Activated CD4-positive, alpha-beta T cell treated with anti-CD3 and anti-CD28 coated beads, Interleukin-2, amount 10 ng/mL, durations not matched to agents 7 days and 5 days (primary cell): ENCODE data around the gene BDKRB2. TPM values are rescaled to one million over a fixed set of nuclear protein-coding genes. Genes with fewer than 3 reads are reported as not detected.
A peak's percentile ranks its signal among the peaks of the same experiment; 100 is the strongest.

Source experiments
- CTCF ChIA-PET: fragments of 350-600 bp; sonication (Branson Sonifier 250); formaldehyde crosslinking; loops from one replicate; lab custom pipeline; 2021; ENCODE audit warnings: antibody characterized with exemption; lab: Charles Lee
- POLR2A ChIA-PET: fragments of 350-600 bp; sonication (Branson Sonifier 250); formaldehyde crosslinking; loops from one replicate; lab custom pipeline; 2021; ENCODE audit warnings: antibody characterized with exemption; lab: Charles Lee
- DNase-seq: peaks from one replicate; pipeline ENCODE4 v3.0.0-alpha.2; 2020
- H3K27ac Mint-ChIP-seq: one replicate; pipeline ENCODE4 v1.8.0; 2021; ENCODE audit warnings: mild to moderate bottlenecking, moderate library complexity, mixed read lengths
- H3K27me3 Mint-ChIP-seq: one replicate; pipeline ENCODE4 v1.8.0; 2021; ENCODE audit warnings: mixed read lengths
- H3K36me3 Mint-ChIP-seq: one replicate; pipeline ENCODE4 v1.8.0; 2021; ENCODE audit warnings: low read depth, mixed read lengths
- H3K4me1 Mint-ChIP-seq: one replicate; pipeline ENCODE4 v1.8.0; 2021; ENCODE audit warnings: mixed read lengths
- H3K4me3 Mint-ChIP-seq: one replicate; pipeline ENCODE4 v1.8.0; 2021; ENCODE audit warnings: mild to moderate bottlenecking, moderate library complexity, mixed read lengths
- H3K9me3 Mint-ChIP-seq: one replicate; pipeline ENCODE4 v1.8.0; 2021; ENCODE audit warnings: mixed read lengths
- total RNA-seq, 2 experiments: library from RNA; stranded (reverse); gene quantifications; one replicate each; pipeline ENCODE4 v1.2.3, GENCODE V29; 2021

BDKRB2 gene
- total RNA-seq, 2 experiments from 2014 or later: not detected

- Mint-ChIP-seq H3K4me1 (no peaks in the 10 kb centered on the region), H3K9me3 (no peaks in the 10 kb centered on the region), H3K4me3 (no peak overlapping the region), H3K27me3 (peaks cover 10% of the 10 kb centered on the region), H3K36me3 (no peaks in the 10 kb centered on the region), H3K27ac (no peak overlapping the region)
- no peak for DNase-seq
- CTCF ChIA-PET: no interaction called here
- POLR2A ChIA-PET: no interaction called here
Measured at GRCh38 chr14:96257900-96258299, 53.3 kb downstream of the BDKRB2 start.

GRCh38 chr14:96260341-96260821 is 55.7 kb downstream of the BDKRB2 start:
- H3K27ac Mint-ChIP-seq: no peak overlapping the region
- POLR2A ChIA-PET: no interaction called here
- peaks cover 10% of the 10 kb centered on the region for H3K27me3 Mint-ChIP-seq
- no peaks in the 10 kb centered on the region for H3K4me1 Mint-ChIP-seq
- CTCF ChIA-PET: no interaction called here
- DNase-seq: no peak
- H3K9me3 Mint-ChIP-seq: no peaks in the 10 kb centered on the region
- no peak overlapping the region for H3K4me3 Mint-ChIP-seq
- no peaks in the 10 kb centered on the region for H3K36me3 Mint-ChIP-seq

GRCh38 chr14:96261053-96261452 is 56.4 kb downstream of the BDKRB2 start:
- CTCF ChIA-PET: no interaction called here

GRCh38 chr14:96261772-96262655 is 57.4 kb downstream of the BDKRB2 start:
- ChIA-PET CTCF (no interaction called here), POLR2A (no interaction called here)
- no peak overlapping the region for H3K4me3 Mint-ChIP-seq
- no peak overlapping the region for H3K27ac Mint-ChIP-seq
- no peaks in the 10 kb centered on the region for H3K36me3 Mint-ChIP-seq
- H3K9me3 Mint-ChIP-seq: no peaks in the 10 kb centered on the region
- no peaks in the 10 kb centered on the region for H3K4me1 Mint-ChIP-seq
- peaks cover 10% of the 10 kb centered on the region for H3K27me3 Mint-ChIP-seq
- DNase-seq: no peak

More at GRCh38 chr14:96261053-96261452, 56.4 kb downstream of the BDKRB2 start:
- H3K27ac Mint-ChIP-seq: no peak overlapping the region
- POLR2A ChIA-PET: no interaction called here
- no peaks in the 10 kb centered on the region for H3K9me3 Mint-ChIP-seq
- H3K27me3 Mint-ChIP-seq: peaks cover 10% of the 10 kb centered on the region
- H3K4me1 Mint-ChIP-seq: no peaks in the 10 kb centered on the region
- H3K36me3 Mint-ChIP-seq: no peaks in the 10 kb centered on the region
- no peak overlapping the region for H3K4me3 Mint-ChIP-seq
- no peak for DNase-seq

DNA sequence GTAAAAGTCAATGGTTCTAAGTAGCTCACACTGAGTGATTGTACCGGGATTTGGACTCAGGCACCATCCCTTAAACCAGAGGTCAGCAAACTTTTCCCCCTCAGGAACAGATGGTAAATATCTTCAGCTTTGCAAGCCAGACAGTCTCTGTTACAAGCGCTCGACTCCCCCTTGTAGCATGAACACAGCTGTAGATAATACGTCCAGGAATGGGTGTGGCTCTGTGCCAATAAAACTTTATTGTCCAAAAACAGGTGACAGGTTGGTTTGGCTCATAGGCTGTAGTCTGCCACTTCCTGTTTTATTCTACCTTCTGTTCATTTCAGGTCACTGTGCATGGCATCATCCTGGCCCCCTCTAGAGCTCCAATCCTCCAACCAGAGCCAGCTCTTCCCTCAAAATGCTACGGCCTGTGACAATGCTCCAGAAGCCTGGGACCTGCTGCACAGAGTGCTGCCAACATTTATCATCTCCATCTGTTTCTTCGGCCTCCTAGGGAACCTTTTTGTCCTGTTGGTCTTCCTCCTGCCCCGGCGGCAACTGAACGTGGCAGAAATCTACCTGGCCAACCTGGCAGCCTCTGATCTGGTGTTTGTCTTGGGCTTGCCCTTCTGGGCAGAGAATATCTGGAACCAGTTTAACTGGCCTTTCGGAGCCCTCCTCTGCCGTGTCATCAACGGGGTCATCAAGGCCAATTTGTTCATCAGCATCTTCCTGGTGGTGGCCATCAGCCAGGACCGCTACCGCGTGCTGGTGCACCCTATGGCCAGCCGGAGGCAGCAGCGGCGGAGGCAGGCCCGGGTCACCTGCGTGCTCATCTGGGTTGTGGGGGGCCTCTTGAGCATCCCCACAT is 58.9 kb downstream of the BDKRB2 start:
- no peaks in the 10 kb centered on the region for H3K4me1 Mint-ChIP-seq
- no peaks in the 10 kb centered on the region for H3K36me3 Mint-ChIP-seq
- no peak overlapping the region for H3K27ac Mint-ChIP-seq
- ChIA-PET CTCF (no interaction called here), POLR2A (no interaction called here)
- peaks cover 9% of the 10 kb centered on the region for H3K27me3 Mint-ChIP-seq
- H3K9me3 Mint-ChIP-seq: no peaks in the 10 kb centered on the region
- H3K4me3 Mint-ChIP-seq: no peak overlapping the region
- DNase-seq: no peak

DNA sequence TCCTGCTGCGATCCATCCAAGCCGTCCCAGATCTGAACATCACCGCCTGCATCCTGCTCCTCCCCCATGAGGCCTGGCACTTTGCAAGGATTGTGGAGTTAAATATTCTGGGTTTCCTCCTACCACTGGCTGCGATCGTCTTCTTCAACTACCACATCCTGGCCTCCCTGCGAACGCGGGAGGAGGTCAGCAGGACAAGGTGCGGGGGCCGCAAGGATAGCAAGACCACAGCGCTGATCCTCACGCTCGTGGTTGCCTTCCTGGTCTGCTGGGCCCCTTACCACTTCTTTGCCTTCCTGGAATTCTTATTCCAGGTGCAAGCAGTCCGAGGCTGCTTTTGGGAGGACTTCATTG is 59.5 kb downstream of the BDKRB2 start:
- no peak for DNase-seq
- Mint-ChIP-seq H3K27me3 (peaks cover 9% of the 10 kb centered on the region), H3K27ac (no peak overlapping the region)

DNA sequence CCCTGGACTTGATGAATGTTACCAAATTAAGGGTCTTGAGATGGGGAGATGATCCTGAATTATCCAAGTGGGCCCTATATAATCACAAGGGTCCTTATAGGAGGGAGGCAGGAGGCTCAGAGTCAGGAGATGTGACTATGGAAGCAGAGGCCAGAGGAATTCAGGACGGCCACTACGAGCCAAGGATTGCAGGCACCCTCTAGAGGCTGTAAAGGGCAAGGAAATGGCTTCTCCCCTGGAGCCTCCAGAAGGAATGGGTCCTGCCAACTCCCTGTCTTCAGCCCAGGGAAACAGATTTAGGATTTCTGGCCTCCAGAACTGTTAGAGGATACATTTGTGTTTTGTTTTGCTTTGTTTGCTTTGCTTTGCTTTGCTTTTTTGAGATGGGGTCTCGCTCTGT is 60.2 kb downstream of the BDKRB2 start:
- CTCF ChIA-PET: no interaction called here
- no peaks in the 10 kb centered on the region for H3K4me1 Mint-ChIP-seq
- no peaks in the 10 kb centered on the region for H3K9me3 Mint-ChIP-seq
- DNase-seq: no peak
- no peak overlapping the region for H3K27ac Mint-ChIP-seq
- H3K36me3 Mint-ChIP-seq: no peaks in the 10 kb centered on the region
- POLR2A ChIA-PET: no interaction called here
- peaks cover 6% of the 10 kb centered on the region for H3K27me3 Mint-ChIP-seq
- H3K4me3 Mint-ChIP-seq: no peak overlapping the region

More for the DNA sequence above, 59.5 kb downstream of the BDKRB2 start:
- ChIA-PET CTCF (no interaction called here), POLR2A (no interaction called here)
- Mint-ChIP-seq H3K4me3 (no peak overlapping the region), H3K36me3 (no peaks in the 10 kb centered on the region), H3K4me1 (no peaks in the 10 kb centered on the region), H3K9me3 (no peaks in the 10 kb centered on the region)

- Mint-ChIP-seq H3K4me1 (no peaks in the 10 kb centered on the region), H3K36me3 (no peaks in the 10 kb centered on the region), H3K27me3 (peaks cover 6% of the 10 kb centered on the region), H3K9me3 (no peaks in the 10 kb centered on the region), H3K27ac (peak overlapping the region; percentile 46), H3K4me3 (no peak overlapping the region)
- no peak for DNase-seq
- ChIA-PET POLR2A (no interaction called here), CTCF (no interaction called here)
Measured at GRCh38 chr14:96265383-96266095, 60.9 kb downstream of the BDKRB2 start.

GRCh38 chr14:96267336-96267735 is 62.7 kb downstream of the BDKRB2 start:
- Mint-ChIP-seq H3K9me3 (peaks cover 4% of the 10 kb centered on the region), H3K27me3 (no peaks in the 10 kb centered on the region), H3K27ac (no peak overlapping the region), H3K4me3 (no peak overlapping the region), H3K4me1 (no peaks in the 10 kb centered on the region), H3K36me3 (no peaks in the 10 kb centered on the region)
- CTCF ChIA-PET: no interaction called here
- no peak for DNase-seq
- POLR2A ChIA-PET: no interaction called here

DNA sequence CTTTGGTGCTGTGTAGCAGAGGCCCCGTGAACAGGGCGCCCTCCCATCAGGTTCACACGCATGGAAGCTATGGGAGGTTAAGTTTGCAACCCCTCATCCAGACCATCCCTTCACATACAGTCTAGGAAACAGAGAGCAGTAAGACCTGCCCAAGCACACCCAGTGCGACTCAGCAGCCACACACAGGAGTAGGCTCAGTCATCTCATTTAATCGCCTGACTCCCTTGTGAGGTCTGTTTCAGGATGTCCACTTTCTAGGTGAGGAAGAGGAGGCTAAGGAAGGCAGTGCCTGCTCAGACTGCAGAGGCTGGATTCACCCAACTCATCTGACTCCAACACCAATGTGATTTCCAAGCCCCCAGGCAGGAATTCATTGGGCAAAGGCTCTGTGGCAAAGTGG is 63.3 kb downstream of the BDKRB2 start:
- no peak for DNase-seq
- Mint-ChIP-seq H3K9me3 (peaks cover 4% of the 10 kb centered on the region), H3K36me3 (no peaks in the 10 kb centered on the region), H3K27me3 (no peaks in the 10 kb centered on the region), H3K4me3 (no peak overlapping the region), H3K4me1 (no peaks in the 10 kb centered on the region), H3K27ac (no peak overlapping the region)
- ChIA-PET CTCF (no interaction called here), POLR2A (no interaction called here)

GRCh38 chr14:96268431-96269358 is 64.1 kb downstream of the BDKRB2 start:
- H3K4me3 Mint-ChIP-seq: no peak overlapping the region

GRCh38 chr14:96269359-96269710 is 64.7 kb downstream of the BDKRB2 start:
- POLR2A ChIA-PET: no interaction called here
- no peaks in the 10 kb centered on the region for H3K27me3 Mint-ChIP-seq
- H3K4me1 Mint-ChIP-seq: no peaks in the 10 kb centered on the region
- CTCF ChIA-PET: no interaction called here
- H3K27ac Mint-ChIP-seq: no peak overlapping the region
- no peaks in the 10 kb centered on the region for H3K36me3 Mint-ChIP-seq
- DNase-seq: no peak
- H3K4me3 Mint-ChIP-seq: no peak overlapping the region
- peaks cover 8% of the 10 kb centered on the region for H3K9me3 Mint-ChIP-seq

More at GRCh38 chr14:96268431-96269358, 64.1 kb downstream of the BDKRB2 start:
- Mint-ChIP-seq H3K36me3 (no peaks in the 10 kb centered on the region), H3K9me3 (peaks cover 8% of the 10 kb centered on the region), H3K4me1 (no peaks in the 10 kb centered on the region), H3K27ac (no peak overlapping the region), H3K27me3 (no peaks in the 10 kb centered on the region)
- POLR2A ChIA-PET: no interaction called here
- DNase-seq: no peak
- CTCF ChIA-PET: no interaction called here
